Renal pelvis (tissue), 4 donors: ENCODE data around the gene SLC4A3. TPM values are rescaled to one million over a fixed set of nuclear protein-coding genes. Genes with fewer than 3 reads are reported as not detected.

ENCODE experiments used
- DNase-seq: peaks from one replicate; pipeline ENCODE4 v3.0.0-alpha.2; 2013
- polyA plus RNA-seq, 3 donors: library from polyadenylated mRNA; unstranded; fragments of 120-200 nt; gene quantifications; one replicate each; pipeline ENCODE4 v1.2.1, GENCODE V29; 2013; ENCODE audit not compliant: insufficient read length in 3 of 3

SLC4A3 gene
- polyA plus RNA-seq, 3 donors = 9.5 to 13.5 (median 9.7) TPM

- DNase-seq = no peak
These were observed 4.0 kb downstream of the SLC4A3 start for GRCh38 chr2:219631406-219631891.

- DNase-seq = no peak
These were observed 4.7 kb downstream of the SLC4A3 start for GRCh38 chr2:219631904-219632759.

GRCh38 chr2:219632760-219633105, 5.3 kb downstream of the SLC4A3 start:
- no peak for DNase-seq

- no peak for DNase-seq
These were observed 6.0 kb downstream of the SLC4A3 start for GRCh38 chr2:219633276-219634065.

GRCh38 chr2:219634171-219634940, 6.9 kb downstream of the SLC4A3 start:
- DNase-seq = no peak

- DNase-seq = no peak
These were observed 7.7 kb downstream of the SLC4A3 start for GRCh38 chr2:219634951-219635751.

- no peak for DNase-seq
These were observed 8.9 kb downstream of the SLC4A3 start for GRCh38 chr2:219636144-219636915.

GRCh38 chr2:219636941-219637841, 9.8 kb downstream of the SLC4A3 start:
- no peak for DNase-seq

- DNase-seq = no peak
These were observed 10.4 kb downstream of the SLC4A3 start for GRCh38 chr2:219637842-219638185.

- DNase-seq = no peak
These were observed 11.0 kb downstream of the SLC4A3 start for GRCh38 chr2:219638217-219638947.

- DNase-seq = no peak
These were observed 11.7 kb downstream of the SLC4A3 start for GRCh38 chr2:219638948-219639755.

- no peak for DNase-seq
These were observed 14.1 kb downstream of the SLC4A3 start for GRCh38 chr2:219641390-219642068.

GRCh38 chr2:219642069-219642454, 14.6 kb downstream of the SLC4A3 start:
- no peak for DNase-seq

GRCh38 chr2:219642465-219643083, 15.1 kb downstream of the SLC4A3 start:
- peak; percentile 94 for DNase-seq

GRCh38 chr2:219643084-219643473, 15.6 kb downstream of the SLC4A3 start:
- DNase-seq = no peak

- no peak for DNase-seq
These were observed 16.5 kb downstream of the SLC4A3 start for GRCh38 chr2:219643788-219644398.
